ENCODE results near the gene YWHAQ. TPM values are rescaled to one million over a fixed set of nuclear protein-coding genes. Genes with fewer than 3 reads are reported as not detected.
A peak's percentile ranks its signal among the peaks of the same experiment; 100 is the strongest.

The YWHAQ gene
- total RNA-seq, result 100 to 1,000 TPM; 141 to 442 (median 227) TPM

GRCh38 chr2:9630736-9631552 lies at the start of gene YWHAQ:
Gene YWHAQ, minus strand, starts transcription at chr2:9630997. Its CDS starts 545 bp downstream, at chr2:9630452.
- intact Hi-C loops (cut with DNase I), result no loop called here
- peak; percentile 95 for DNase-seq
- Histone ChIP-seq H3K4me1 (peaks cover 3 to 54% (median 30%) of the 10 kb centered on the region in 3 donors), H3K36me3 (peaks cover 0 to 23% (median 0%) of the 10 kb centered on the region in 3 donors), H3K27ac (peak within 1 kb of the TSS; percentile 97 to 99 (median 97)), H3K27me3 (no peaks in the 10 kb centered on the region), H3K4me3 (peak within 1 kb of the TSS; percentile 70 to 96 (median 88)), H3K9me3 (no peaks in the 10 kb centered on the region)
- 0 to 2% methylated on average over 10 to 16 of the region's 84 CpGs for WGBS, 2 donors
- no peak for TF ChIP-seq CTCF (IDR thresholded peaks at IDR 0.05)
- TF ChIP-seq POLR2A (IDR thresholded peaks at IDR 0.05), result peak in 3 of 4 donors; percentile 92 to 94 (median 92)

- Histone ChIP-seq H3K4me3 (no peak overlapping the region), H3K4me1 (peaks cover 4 to 20% (median 10%) of the 10 kb centered on the region in 3 donors), H3K27ac (no peak overlapping the region), H3K27me3 (no peaks in the 10 kb centered on the region), H3K9me3 (no peaks in the 10 kb centered on the region), H3K36me3 (no peaks in the 10 kb centered on the region)
- DNase-seq, result no peak
- intact Hi-C loops (cut with DNase I), result no loop called here
- TF ChIP-seq POLR2A (IDR thresholded peaks at IDR 0.05), result no peak
- no peak for TF ChIP-seq CTCF (IDR thresholded peaks at IDR 0.05)
- 90 to 100% methylated on average over 2 of the region's 2 CpGs for WGBS, 2 donors
Observed at GRCh38 chr2:9680082-9680481, 49.3 kb upstream of the YWHAQ start.

- no peak for TF ChIP-seq CTCF (IDR thresholded peaks at IDR 0.05)
- TF ChIP-seq POLR2A (IDR thresholded peaks at IDR 0.05), result no peak
- Histone ChIP-seq H3K27me3 (no peaks in the 10 kb centered on the region), H3K36me3 (no peaks in the 10 kb centered on the region), H3K4me3 (no peak overlapping the region), H3K9me3 (no peaks in the 10 kb centered on the region), H3K27ac (no peak overlapping the region), H3K4me1 (peaks cover 4 to 23% (median 10%) of the 10 kb centered on the region in 3 donors)
- intact Hi-C loops (cut with DNase I), result no loop called here
- WGBS, 2 donors, result 70 to 100% methylated on average over 1 to 2 of the region's 2 CpGs
- no peak for DNase-seq
Observed at GRCh38 chr2:9679218-9679617, 48.4 kb upstream of the YWHAQ start.

GRCh38 chr2:9678544-9678943 lies 47.7 kb upstream of the YWHAQ start:
- DNase-seq, result no peak
- no peaks in the 10 kb centered on the region for H3K27me3 ChIP-seq
- H3K4me3 ChIP-seq, result no peak overlapping the region
- 85 to 88% methylated on average over 10 of the region's 10 CpGs for WGBS, 2 donors
- H3K36me3 ChIP-seq, result no peaks in the 10 kb centered on the region
- intact Hi-C loops (cut with DNase I), result no loop called here
- no peaks in the 10 kb centered on the region for H3K9me3 ChIP-seq
- H3K27ac ChIP-seq, result no peak overlapping the region
- TF ChIP-seq POLR2A (IDR thresholded peaks at IDR 0.05), result no peak
- TF ChIP-seq CTCF (IDR thresholded peaks at IDR 0.05), result no peak
- H3K4me1 ChIP-seq, result peaks cover 4 to 23% (median 10%) of the 10 kb centered on the region in 3 donors

Measured in esophagus squamous epithelium (tissue), 5 donors.